ENCODE measurements around the gene SNCG. TPM values are rescaled to one million over a fixed set of nuclear protein-coding genes. Genes with fewer than 3 reads are reported as not detected.
"Not testable (repeated sequence)": the region's sequence is repeated elsewhere in the genome, so short reads cannot be mapped to it uniquely, and the experiment has no call there.

Gene SNCG
- total RNA-seq, 1 experiment from 2014 or later = 1.6 TPM

- DNase-seq (ENCODE audit: low read depth) = no peak
Observed at GRCh38 chr10:86944907-86945306, 13.5 kb upstream of the SNCG start.

DNA sequence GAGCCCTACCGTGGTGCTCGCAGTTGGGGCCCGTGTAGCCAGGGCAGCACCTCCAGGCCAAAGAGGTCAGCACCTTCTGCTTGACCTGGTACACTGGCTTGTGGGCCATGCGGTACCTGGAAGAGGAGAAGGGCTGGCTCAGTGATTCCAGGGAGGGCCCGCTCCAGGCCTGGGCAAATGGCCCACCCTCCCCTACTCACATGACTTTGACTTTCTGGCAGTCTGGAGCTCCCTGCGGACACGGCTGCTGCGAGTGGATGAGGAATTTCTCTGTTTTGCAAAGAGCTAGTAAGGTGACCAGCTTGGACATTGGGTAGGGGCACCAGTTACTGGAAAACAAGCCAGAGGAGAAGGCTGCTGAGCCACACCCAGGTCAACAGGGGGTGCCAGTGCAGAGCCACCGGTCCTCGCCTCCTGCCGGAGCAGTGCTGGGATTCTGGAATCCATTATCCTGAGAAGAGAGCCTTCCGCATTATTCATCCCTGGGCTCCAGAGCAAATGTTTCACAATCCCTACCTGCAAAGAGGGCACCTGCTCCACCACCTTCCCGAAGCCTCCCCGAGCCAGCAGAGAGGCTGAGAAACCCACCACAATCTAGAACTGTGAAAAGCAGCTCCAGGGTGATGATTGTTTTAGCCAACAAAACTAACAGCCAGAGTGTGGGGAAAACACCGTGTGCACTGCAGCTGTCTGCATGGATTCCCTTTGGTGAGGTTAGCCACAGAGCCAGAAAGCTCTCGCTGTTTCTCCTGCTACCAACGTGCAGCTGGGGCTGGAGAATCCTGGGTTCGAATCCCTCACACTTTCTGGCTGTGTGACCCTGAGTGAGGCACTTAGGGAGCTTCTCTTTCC is 12.8 kb upstream of the SNCG start:
- DNase-seq (ENCODE audit: low read depth) = no peak

GRCh38 chr10:86946213-86947155 is 11.9 kb upstream of the SNCG start:
- no peak for DNase-seq (ENCODE audit: low read depth)

- DNase-seq (ENCODE audit: low read depth) = not testable (repeated sequence)
Observed at GRCh38 chr10:86947806-86948205, 10.6 kb upstream of the SNCG start.

DNA sequence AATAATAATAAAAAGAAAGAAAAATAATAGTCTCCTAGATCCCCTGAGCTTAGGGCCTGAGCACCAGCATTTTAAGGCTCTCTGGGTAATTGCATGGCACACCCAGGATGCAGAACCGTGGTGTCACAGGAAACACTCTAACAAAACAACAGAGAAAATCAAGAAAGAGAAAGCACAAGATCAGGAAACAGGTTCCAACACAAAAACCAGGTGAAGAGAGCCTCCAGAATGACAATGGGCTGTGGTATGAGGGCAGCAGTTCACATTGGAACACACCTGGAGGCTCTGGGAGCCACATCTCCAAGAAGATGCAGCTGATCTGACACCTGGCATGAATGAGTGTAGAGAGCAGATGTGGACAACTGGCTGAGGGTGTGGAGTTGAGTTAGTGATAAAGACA is 8.1 kb upstream of the SNCG start:
- DNase-seq (ENCODE audit: low read depth) = no peak

GRCh38 chr10:86951184-86951761 is 7.1 kb upstream of the SNCG start:
- DNase-seq (ENCODE audit: low read depth) = no peak

DNA sequence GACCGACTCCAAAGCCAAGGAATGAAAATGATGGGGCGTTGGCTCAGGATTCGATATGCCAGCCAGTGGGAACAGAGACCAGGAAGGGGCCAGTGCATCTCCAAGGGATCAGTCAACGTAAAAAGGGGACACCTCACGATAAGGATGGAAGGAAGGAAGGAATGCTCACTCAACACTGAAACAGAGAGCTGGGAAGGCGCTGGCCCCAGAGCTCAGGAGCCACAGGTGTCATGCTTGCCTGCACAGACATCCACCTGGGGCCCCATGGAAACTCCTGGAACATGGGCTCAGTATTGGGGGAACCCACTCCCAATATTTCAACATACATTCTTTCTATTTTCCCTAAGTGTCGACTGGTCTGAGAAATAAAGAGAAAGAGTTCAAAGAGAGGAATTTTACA is 6.3 kb upstream of the SNCG start:
- no peak for DNase-seq (ENCODE audit: low read depth)

- DNase-seq (ENCODE audit: low read depth) = not testable (repeated sequence)
Observed at GRCh38 chr10:86952697-86953096, 5.7 kb upstream of the SNCG start.

GRCh38 chr10:86953747-86954680 is 4.4 kb upstream of the SNCG start:
- no peak for DNase-seq (ENCODE audit: low read depth)

DNA sequence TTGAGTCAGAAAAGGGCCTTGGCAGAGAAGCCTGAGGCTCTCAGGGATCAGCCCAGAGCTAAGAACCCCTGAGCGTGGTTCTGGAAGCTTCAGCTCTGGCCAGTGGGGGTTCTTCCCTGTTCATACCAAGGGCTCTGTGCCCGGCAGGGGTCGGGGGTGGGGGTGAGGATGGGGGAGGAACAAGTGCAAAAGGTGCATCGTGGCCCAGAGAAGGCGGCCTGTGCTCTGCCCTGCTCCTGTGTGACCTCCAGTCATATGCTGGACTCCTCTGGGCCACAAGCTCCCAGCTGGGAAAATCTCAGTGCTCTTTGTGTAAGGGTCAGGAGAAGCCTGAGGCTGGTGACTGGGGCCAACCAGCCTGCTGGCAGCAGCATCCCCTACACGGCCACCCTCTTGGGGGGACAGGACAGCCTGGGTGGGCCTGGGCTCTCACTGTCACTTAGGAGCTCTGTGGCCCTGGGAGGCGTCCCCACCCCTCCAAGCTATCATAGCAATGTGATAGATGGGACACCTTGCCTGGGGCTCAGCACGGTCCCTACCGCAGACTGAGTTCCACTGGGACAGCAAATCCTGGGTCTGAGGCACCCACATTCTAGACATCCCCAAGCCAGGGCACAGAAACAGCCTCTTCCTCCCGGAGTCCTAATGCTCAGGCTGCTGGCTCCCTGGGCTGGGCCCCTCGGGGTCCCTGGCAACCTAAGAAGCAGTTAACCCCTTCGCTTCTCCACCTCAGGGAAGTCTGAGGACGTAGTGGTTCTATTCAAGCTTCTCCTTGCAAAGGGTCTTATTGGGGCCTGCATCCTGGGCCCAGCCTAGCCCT is 3.5 kb upstream of the SNCG start:
- DNase-seq (ENCODE audit: low read depth) = no peak

GRCh38 chr10:86955501-86956194 is 2.8 kb upstream of the SNCG start:
- no peak for DNase-seq (ENCODE audit: low read depth)

- DNase-seq (ENCODE audit: low read depth) = no peak
Observed at GRCh38 chr10:86956195-86956847, 2.1 kb upstream of the SNCG start.

DNA sequence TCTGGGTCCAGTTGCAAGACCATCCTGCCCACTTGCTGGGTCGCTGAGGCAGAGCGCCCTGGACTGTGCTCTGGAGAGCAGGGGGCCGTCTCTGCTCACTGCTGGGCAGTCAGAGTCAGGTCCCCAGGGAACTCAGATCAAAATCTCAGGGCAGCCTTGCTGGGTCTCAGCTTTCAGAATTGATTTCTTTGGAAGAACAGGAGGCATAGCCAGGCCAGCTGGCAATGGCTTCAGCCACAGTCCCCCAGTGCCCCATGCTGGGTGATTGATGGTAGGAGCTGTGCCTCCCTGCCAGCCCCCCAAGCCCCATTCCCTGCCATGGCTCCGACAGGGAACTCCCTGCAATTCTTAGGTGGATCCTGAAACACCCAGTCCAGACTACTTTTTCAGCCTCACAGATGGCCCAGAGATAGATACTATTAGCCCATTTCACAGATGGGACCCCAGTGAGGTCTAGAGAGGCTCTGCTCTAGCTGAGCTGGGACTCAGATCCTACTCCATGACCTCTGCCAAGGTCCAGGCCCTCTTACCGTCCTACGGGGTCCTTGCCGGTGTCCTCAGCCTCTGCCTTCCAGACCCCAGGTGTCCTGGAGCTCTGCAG is 1.5 kb upstream of the SNCG start:
- no peak for DNase-seq (ENCODE audit: low read depth)

GRCh38 chr10:86957471-86958115 is 806 bp upstream of the SNCG start, which contains the start of gene MMRN2:
TSS of gene MMRN2 (minus strand) at chr10:86957615. CDS start at chr10:86957541, 74 bp downstream.
- no peak for DNase-seq (ENCODE audit: low read depth)

- DNase-seq (ENCODE audit: low read depth) = peak; percentile 69
Observed at GRCh38 chr10:86958901-86959736, 720 bp downstream of the SNCG start.

- DNase-seq (ENCODE audit: low read depth) = no peak
Observed at GRCh38 chr10:86959737-86960002, 1.3 kb downstream of the SNCG start.

Data from RPMI7951 (cell line).